Karpas-422 (cell line): ENCODE measurements around the gene FCHSD2. TPM values are rescaled to one million over a fixed set of nuclear protein-coding genes. Genes with fewer than 3 reads are reported as not detected.
A peak's percentile ranks its signal among the peaks of the same experiment; 100 is the strongest.

Source experiments
- DNase-seq: peaks from one replicate; pipeline ENCODE4 v3.0.0-alpha.2; 2015
- H2AFZ ChIP-seq: fragments of 200-600 bp; sonication (generic); 2 replicates; pipeline ENCODE4 v1.6.1; 2014; ENCODE audit warnings: antibody characterized with exemption, low read length, mixed read lengths
- H3K27ac ChIP-seq: fragments of 200-600 bp; sonication (generic); 2 replicates; pipeline ENCODE4 v1.5.1; 2014; ENCODE audit warnings: mild to moderate bottlenecking, low read length, moderate library complexity
- H3K27me3 ChIP-seq: fragments of 200-600 bp; sonication (generic); 2 replicates; pipeline ENCODE4 v1.6.1; 2014; ENCODE audit warnings: low read length, mixed read lengths
- H3K36me3 ChIP-seq: fragments of 200-600 bp; sonication (generic); 2 replicates; pipeline ENCODE4 v1.6.1; 2014; ENCODE audit warnings: low read length, mixed read lengths; ENCODE audit not compliant: insufficient read depth
- H3K4me1 ChIP-seq: fragments of 200-600 bp; sonication (generic); 2 replicates; pipeline ENCODE4 v1.6.1; 2014; ENCODE audit warnings: mild to moderate bottlenecking, low read length, mixed read lengths
- H3K4me2 ChIP-seq: fragments of 200-600 bp; sonication (generic); 2 replicates; pipeline ENCODE4 v1.6.1; 2014; ENCODE audit warnings: low read length, low read depth, mild to moderate bottlenecking; ENCODE audit not compliant: poor library complexity, severe bottlenecking
- H3K4me3 ChIP-seq: fragments of 200-600 bp; sonication (generic); 2 replicates; pipeline ENCODE4 v1.5.1; 2014; ENCODE audit warnings: mild to moderate bottlenecking, antibody characterized with exemption, low read length, mixed read lengths
- H3K79me2 ChIP-seq: fragments of 200-600 bp; sonication (generic); 2 replicates; pipeline ENCODE4 v1.6.1; 2014; ENCODE audit warnings: mild to moderate bottlenecking, low read length, mixed read lengths
- H3K9ac ChIP-seq: fragments of 200-600 bp; sonication (generic); 2 replicates; pipeline ENCODE4 v1.6.0; 2014; ENCODE audit warnings: low read length
- H3K9me2 ChIP-seq: fragments of 200-600 bp; sonication (generic), shearing (Covaris generic); replicated peaks from 2 replicates; pipeline ENCODE4 v1.6.0; 2014; ENCODE audit warnings: mild to moderate bottlenecking, low read length, moderate library complexity; ENCODE audit not compliant: insufficient read depth
- H3K9me3 ChIP-seq: fragments of 300-700, 200-600 bp; sonication (generic); 2 replicates; pipeline ENCODE4 v1.6.1; 2014; ENCODE audit warnings: low read length, mixed read lengths
- H4K20me1 ChIP-seq: fragments of 200-600 bp; sonication (generic); 2 replicates; pipeline ENCODE4 v1.6.1; 2014; ENCODE audit warnings: mild to moderate bottlenecking, antibody characterized with exemption, low read length, low read depth; ENCODE audit not compliant: insufficient read depth
- total RNA-seq: library from RNA; depleted of rRNA; stranded (reverse); fragments of >200 nt; shearing (Covaris generic); gene quantifications from 2 replicates; pipeline ENCODE4 v1.2.3, GENCODE V29; 2014; ENCODE audit warnings: low replicate concordance; rRNA removed

Gene FCHSD2
- total RNA-seq = 41.1 and 48.2 TPM in 2 replicates

DNA sequence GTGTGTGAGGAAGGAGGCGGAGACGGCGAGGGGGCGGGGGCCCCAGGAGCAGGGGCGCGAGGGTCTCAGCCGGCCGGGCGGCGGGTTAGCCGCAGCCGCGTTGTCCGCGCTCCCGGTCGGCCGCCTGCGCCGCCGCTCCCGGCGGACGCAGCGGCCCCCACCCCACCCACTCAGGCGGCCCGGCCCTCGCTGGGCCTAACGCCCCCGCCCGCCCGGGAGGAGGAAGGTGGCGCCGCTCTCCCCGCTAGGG lies at the start of gene FCHSD2:
TSS of gene FCHSD2 (minus strand) at position 191 of the 250 bp plus-strand sequence. CDS start 441 bp downstream, outside the sequence.
- H3K9me2 ChIP-seq = no peaks in the 10 kb centered on the region
- peaks cover 26% of the 10 kb centered on the region for H3K36me3 ChIP-seq
- DNase-seq = no peak
- peak within 1 kb of the TSS; percentile 92 for H3K9ac ChIP-seq
- peak within 1 kb of the TSS; percentile 21; the same call in 1 of the 2 replicates for H2AFZ ChIP-seq
- peaks cover 48% of the 10 kb centered on the region for H3K79me2 ChIP-seq
- peak within 1 kb of the TSS; percentile 95 for H3K4me2 ChIP-seq
- no peaks in the 10 kb centered on the region for H3K27me3 ChIP-seq
- peak within 1 kb of the TSS; percentile 88 for H3K4me3 ChIP-seq
- H3K9me3 ChIP-seq = no peaks in the 10 kb centered on the region
- no peaks in the 10 kb centered on the region; the same call in 1 of the 2 replicates for H4K20me1 ChIP-seq
- H3K4me1 ChIP-seq = peaks cover 73% of the 10 kb centered on the region
- H3K27ac ChIP-seq = peak within 1 kb of the TSS; percentile 92

DNA sequence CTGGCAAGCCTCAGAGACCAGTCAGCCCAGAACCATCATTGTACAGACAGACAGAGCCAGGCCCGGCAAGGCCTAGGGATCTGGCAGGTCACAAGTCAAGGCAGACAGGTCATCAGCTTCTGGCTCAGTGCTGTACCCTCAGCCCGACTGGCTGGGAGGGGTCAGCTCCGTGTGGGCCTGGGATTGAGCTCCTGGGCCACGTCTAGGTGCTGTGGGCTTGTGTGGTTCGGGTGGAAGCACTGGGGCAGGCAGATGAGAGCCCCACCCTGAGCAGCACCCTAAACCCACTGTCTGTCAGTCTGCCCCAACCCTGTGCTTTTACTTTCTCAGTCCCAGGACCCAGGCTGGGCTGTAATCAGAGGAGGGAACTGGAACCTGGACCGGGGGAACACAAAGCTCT lies 49.0 kb upstream of the FCHSD2 start:
- DNase-seq = no peak
- no peaks in the 10 kb centered on the region for H3K9me2 ChIP-seq
- H3K9me3 ChIP-seq = no peaks in the 10 kb centered on the region
- H3K9ac ChIP-seq = no peak overlapping the region
- no peaks in the 10 kb centered on the region for H3K79me2 ChIP-seq
- H3K36me3 ChIP-seq = no peaks in the 10 kb centered on the region
- H4K20me1 ChIP-seq = no peaks in the 10 kb centered on the region
- H3K27ac ChIP-seq = no peak overlapping the region
- no peak overlapping the region for H3K4me3 ChIP-seq
- H3K4me2 ChIP-seq = no peak overlapping the region
- H3K27me3 ChIP-seq = no peaks in the 10 kb centered on the region
- no peak overlapping the region for H2AFZ ChIP-seq
- H3K4me1 ChIP-seq = peaks cover 16% of the 10 kb centered on the region

DNA sequence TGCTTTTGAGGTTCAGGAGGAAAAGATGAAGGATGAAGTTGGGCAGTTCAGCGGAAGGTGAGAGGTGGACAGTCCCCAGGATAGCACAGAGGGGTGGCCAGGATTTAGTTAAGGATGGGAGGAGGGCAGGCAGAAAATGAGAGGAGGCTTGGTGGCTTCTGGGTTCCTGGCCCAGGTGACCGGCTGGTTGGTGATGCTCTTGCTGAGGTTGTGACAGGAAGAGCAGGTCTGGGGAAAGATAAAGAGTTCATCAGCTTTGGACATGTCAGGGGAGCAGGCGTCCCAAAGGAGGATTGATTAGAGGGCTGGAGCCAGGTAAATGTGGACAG lies 48.4 kb upstream of the FCHSD2 start:
- Histone ChIP-seq H3K9me2 (no peaks in the 10 kb centered on the region), H3K9ac (no peak overlapping the region), H3K4me3 (no peak overlapping the region), H3K27ac (no peak overlapping the region), H2AFZ (no peak overlapping the region), H3K27me3 (no peaks in the 10 kb centered on the region), H3K9me3 (no peaks in the 10 kb centered on the region), H3K79me2 (no peaks in the 10 kb centered on the region), H3K36me3 (no peaks in the 10 kb centered on the region), H3K4me2 (no peak overlapping the region), H3K4me1 (peaks cover 16% of the 10 kb centered on the region), H4K20me1 (no peaks in the 10 kb centered on the region)
- DNase-seq = no peak

DNA sequence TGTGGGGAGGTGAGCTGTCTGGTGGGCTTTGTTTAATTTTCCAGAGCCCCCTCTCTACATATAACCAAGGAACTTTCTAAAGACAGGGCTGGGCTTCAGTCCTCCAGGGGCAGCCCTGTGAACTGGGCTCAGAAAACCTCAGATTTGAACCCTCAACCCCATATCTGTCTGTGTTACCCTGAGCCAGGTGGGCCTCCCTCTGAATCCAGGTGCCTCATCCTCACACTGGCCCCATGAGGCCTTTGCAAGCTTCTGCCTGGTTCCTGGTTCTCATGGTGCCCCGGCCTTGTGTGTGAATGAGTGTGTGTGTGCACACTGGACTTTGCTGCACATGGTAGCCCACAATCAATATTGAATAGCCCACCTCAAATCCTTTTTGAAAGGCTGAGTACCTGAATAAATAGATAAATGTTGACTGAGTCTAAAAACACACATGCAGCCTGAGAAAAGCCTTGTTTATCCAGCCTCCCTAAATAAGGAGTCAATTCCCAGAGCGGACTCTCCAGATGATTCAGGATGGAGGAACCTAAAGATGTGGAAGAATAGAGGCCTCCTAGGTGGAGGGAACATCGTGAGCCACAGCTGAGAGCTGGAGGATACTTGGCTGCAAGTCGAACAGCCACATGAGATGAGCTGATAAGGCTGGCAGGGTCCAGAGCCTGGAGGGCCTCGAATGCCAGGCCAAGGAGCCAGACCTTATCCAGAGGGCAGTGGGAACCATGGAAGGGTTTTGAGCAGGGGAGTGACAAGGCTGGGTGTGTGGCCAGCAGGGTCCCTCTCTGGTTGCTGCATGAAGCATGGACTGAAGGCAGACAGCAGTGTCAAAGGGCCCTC lies 47.8 kb upstream of the FCHSD2 start:
- H3K9me3 ChIP-seq = no peaks in the 10 kb centered on the region
- H4K20me1 ChIP-seq = no peaks in the 10 kb centered on the region
- H3K36me3 ChIP-seq = no peaks in the 10 kb centered on the region
- H3K4me3 ChIP-seq = no peak overlapping the region; the same call in 1 of the 2 replicates
- DNase-seq = no peak
- no peaks in the 10 kb centered on the region for H3K9me2 ChIP-seq
- H3K27ac ChIP-seq = no peak overlapping the region
- no peaks in the 10 kb centered on the region for H3K27me3 ChIP-seq
- peak overlapping the region; percentile 27 for H3K4me2 ChIP-seq
- H3K79me2 ChIP-seq = no peaks in the 10 kb centered on the region
- H3K9ac ChIP-seq = no peak overlapping the region
- peak overlapping the region; percentile 26; the same call in 1 of the 2 replicates for H2AFZ ChIP-seq
- H3K4me1 ChIP-seq = peaks cover 16% of the 10 kb centered on the region

DNA sequence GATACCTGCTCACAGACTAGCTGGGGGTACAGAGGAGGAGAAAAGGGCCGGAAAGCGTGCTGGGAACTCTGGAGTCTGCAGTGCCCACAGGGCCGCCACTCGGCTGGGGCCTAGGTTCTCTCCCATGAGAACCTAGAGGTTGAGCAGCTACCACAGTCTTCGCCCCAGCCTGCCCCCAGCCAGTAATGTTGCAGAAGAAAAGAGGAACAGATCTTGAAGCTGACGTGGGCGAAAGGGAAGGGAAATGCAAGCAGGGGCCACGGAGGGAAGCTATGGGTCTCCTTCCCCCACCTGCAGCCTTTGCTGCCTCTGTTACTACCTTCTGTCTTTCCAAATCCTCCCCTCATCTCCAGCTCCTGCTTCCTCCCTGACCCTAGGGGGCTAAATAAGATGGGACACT lies 47.2 kb upstream of the FCHSD2 start:
- H2AFZ ChIP-seq = peak overlapping the region; percentile 26; the same call in 1 of the 2 replicates
- H3K36me3 ChIP-seq = no peaks in the 10 kb centered on the region
- no peaks in the 10 kb centered on the region for H4K20me1 ChIP-seq
- H3K27me3 ChIP-seq = no peaks in the 10 kb centered on the region
- peaks cover 16% of the 10 kb centered on the region for H3K4me1 ChIP-seq
- peak overlapping the region; percentile 27 for H3K4me2 ChIP-seq
- H3K9me2 ChIP-seq = no peaks in the 10 kb centered on the region
- no peak overlapping the region for H3K27ac ChIP-seq
- DNase-seq = peak; percentile 79
- H3K79me2 ChIP-seq = no peaks in the 10 kb centered on the region
- H3K4me3 ChIP-seq = no peak overlapping the region; the same call in 1 of the 2 replicates
- 0 out of 2 replicates have a peak overlapping the region, but pooled peaks have one; percentile 22 for H3K9ac ChIP-seq
- H3K9me3 ChIP-seq = no peaks in the 10 kb centered on the region

DNA sequence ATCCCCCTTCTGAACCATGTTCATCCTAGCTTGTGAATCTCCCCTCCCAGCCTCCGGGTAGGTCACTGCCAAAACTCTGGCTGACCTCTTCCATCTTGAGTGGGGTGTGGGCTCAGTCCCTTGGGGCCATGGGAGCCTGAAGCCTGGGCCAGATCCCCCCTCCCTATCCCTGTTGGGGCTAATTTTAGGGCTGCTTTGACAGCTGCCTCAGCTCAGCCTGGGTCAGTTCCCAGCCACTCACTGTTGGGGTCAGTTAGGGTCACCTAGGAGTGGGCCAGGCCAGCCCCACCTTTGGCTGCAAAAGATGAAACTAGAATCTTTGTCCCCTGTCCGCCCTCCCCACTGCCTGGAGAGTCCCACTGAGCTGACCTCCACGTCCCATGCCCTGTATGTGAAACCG lies 46.2 kb upstream of the FCHSD2 start:
- Histone ChIP-seq H3K9me2 (no peaks in the 10 kb centered on the region), H4K20me1 (no peaks in the 10 kb centered on the region), H3K9me3 (no peaks in the 10 kb centered on the region), H3K9ac (no peak overlapping the region), H3K27me3 (no peaks in the 10 kb centered on the region), H3K4me2 (no peak overlapping the region), H3K27ac (no peak overlapping the region), H3K79me2 (no peaks in the 10 kb centered on the region), H3K4me3 (no peak overlapping the region), H3K4me1 (peaks cover 16% of the 10 kb centered on the region), H2AFZ (no peak overlapping the region), H3K36me3 (no peaks in the 10 kb centered on the region)
- no peak for DNase-seq

DNA sequence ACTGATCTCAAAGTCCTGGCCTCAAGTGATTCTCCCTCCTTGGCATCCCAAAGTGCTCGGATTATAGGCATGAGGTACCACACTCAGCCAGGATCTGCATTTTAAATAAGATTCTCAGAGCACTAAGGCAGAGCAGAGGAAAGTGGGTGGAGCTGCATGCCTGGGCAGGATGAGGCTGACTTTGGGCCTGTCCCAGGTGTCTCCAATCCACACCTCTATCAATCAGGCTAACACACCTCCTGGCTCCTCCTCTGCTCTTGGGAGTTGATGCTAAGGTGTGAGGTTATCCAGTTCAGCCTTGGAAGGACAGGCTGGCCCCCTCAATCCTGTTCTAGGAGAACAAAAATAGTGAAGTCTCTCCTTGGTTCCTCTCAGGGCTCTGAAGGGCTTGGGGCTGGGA lies 45.7 kb upstream of the FCHSD2 start:
- H2AFZ ChIP-seq = no peak overlapping the region
- no peaks in the 10 kb centered on the region for H3K9me3 ChIP-seq
- H3K27ac ChIP-seq = no peak overlapping the region
- no peaks in the 10 kb centered on the region for H3K79me2 ChIP-seq
- no peak overlapping the region for H3K9ac ChIP-seq
- no peak overlapping the region for H3K4me2 ChIP-seq
- H3K27me3 ChIP-seq = no peaks in the 10 kb centered on the region
- H3K9me2 ChIP-seq = no peaks in the 10 kb centered on the region
- H3K4me1 ChIP-seq = peaks cover 16% of the 10 kb centered on the region
- no peak for DNase-seq
- H3K36me3 ChIP-seq = no peaks in the 10 kb centered on the region
- H4K20me1 ChIP-seq = no peaks in the 10 kb centered on the region
- no peak overlapping the region for H3K4me3 ChIP-seq

DNA sequence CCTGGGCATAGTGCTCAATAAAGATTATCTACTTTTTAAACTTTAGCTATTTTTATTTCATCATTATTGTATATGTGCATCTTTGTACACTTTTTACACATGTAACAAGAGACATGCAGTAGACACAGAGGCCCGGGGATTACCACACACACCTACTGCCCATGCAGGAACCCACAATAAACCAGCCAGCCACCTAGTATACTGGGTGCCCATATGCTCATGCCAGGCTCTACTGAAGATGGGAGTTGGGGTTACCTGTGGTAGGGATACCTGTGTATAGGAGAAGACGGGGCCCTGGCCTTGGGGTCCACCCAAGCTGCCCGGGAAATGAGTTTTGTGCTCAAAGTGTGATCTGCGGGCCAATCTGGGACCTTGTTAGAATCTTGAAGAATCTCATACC lies 44.8 kb upstream of the FCHSD2 start:
- H3K9me2 ChIP-seq = no peaks in the 10 kb centered on the region

More for the DNA sequence above, 44.8 kb upstream of the FCHSD2 start:
- H3K27me3 ChIP-seq = no peaks in the 10 kb centered on the region
- H3K27ac ChIP-seq = no peak overlapping the region
- DNase-seq = no peak
- H3K36me3 ChIP-seq = no peaks in the 10 kb centered on the region
- no peak overlapping the region for H2AFZ ChIP-seq
- no peaks in the 10 kb centered on the region for H3K79me2 ChIP-seq
- H3K9me3 ChIP-seq = no peaks in the 10 kb centered on the region
- H4K20me1 ChIP-seq = no peaks in the 10 kb centered on the region
- H3K4me2 ChIP-seq = no peak overlapping the region
- H3K9ac ChIP-seq = no peak overlapping the region
- peaks cover 16% of the 10 kb centered on the region for H3K4me1 ChIP-seq
- no peak overlapping the region for H3K4me3 ChIP-seq
